ENCODE measurements around the gene FER1L5. TPM values are rescaled to one million over a fixed set of nuclear protein-coding genes. Genes with fewer than 3 reads are reported as not detected.

Gene FER1L5
- total RNA-seq, 1 experiment from 2014 or later: 1.2 TPM

- H3K27ac Mint-ChIP-seq: no peak overlapping the region
- H3K4me3 Mint-ChIP-seq: no peak overlapping the region
- Histone ChIP-seq H2AK5ac (ENCODE audit: insufficient read length, low read length) (no peak overlapping the region), H2BK15ac (ENCODE audit: low read depth, low read length) (no peak overlapping the region), H4K20me1 (ENCODE audit: control insufficient read depth, insufficient read depth, insufficient read length) (no peaks in the 10 kb centered on the region), H3K18ac (ENCODE audit: insufficient read length, low read depth, low read length) (no peak overlapping the region), H4K91ac (ENCODE audit: insufficient read length, low read depth, low read length) (no peak overlapping the region), H3K9ac (ENCODE audit: extremely low read depth, insufficient read length, low read length) (no peak overlapping the region), H3K4ac (ENCODE audit: low read depth, low read length) (no peak overlapping the region), H2BK12ac (ENCODE audit: insufficient read length, low read depth, low read length) (no peak overlapping the region), H3K27ac (ENCODE audit: insufficient read length, low read depth, low read length) (no peak overlapping the region), H3K4me1 (ENCODE audit: insufficient read depth, low read length) (no peaks in the 10 kb centered on the region), H2BK5ac (ENCODE audit: insufficient read length, low read length) (no peak overlapping the region), H3K27me3 (ENCODE audit: insufficient read depth, low read length) (no peaks in the 10 kb centered on the region), H2BK120ac (ENCODE audit: low read depth, low read length, poor library complexity, severe bottlenecking) (no peak overlapping the region), H3K23me2 (ENCODE audit: insufficient read length, low read depth, low read length, poor library complexity, severe bottlenecking) (no peaks in the 10 kb centered on the region), H3K23ac (ENCODE audit: insufficient read length, low read depth, low read length) (no peak overlapping the region), H4K8ac (replicated peaks; ENCODE audit: insufficient read length, low read depth, low read length) (no peak overlapping the region), H3K79me1 (ENCODE audit: insufficient read depth, low read depth, low read length, poor library complexity, severe bottlenecking) (no peaks in the 10 kb centered on the region), H3K56ac (ENCODE audit: insufficient read length, low read depth, low read length) (no peak overlapping the region), H2AFZ (ENCODE audit: low read length) (no peak overlapping the region), H3K79me2 (ENCODE audit: insufficient read depth, low read length) (no peaks in the 10 kb centered on the region), H3K4me2 (ENCODE audit: insufficient read depth, insufficient read length, low read length) (no peak overlapping the region), H4K5ac (ENCODE audit: insufficient read length, low read depth, low read length) (no peak overlapping the region), H2BK20ac (ENCODE audit: low read depth, low read length, poor library complexity, severe bottlenecking) (no peak overlapping the region), H3K9me3 (ENCODE audit: control insufficient read depth, low read depth, low read length) (no peaks in the 10 kb centered on the region), H3T11ph (ENCODE audit: low read length) (no peak overlapping the region), H3K14ac (ENCODE audit: insufficient read depth, low read length) (no peak overlapping the region)
- no peaks in the 10 kb centered on the region for H3K9me3 Mint-ChIP-seq
- H3K27me3 Mint-ChIP-seq (ENCODE audit: low read depth): peaks cover 2% of the 10 kb centered on the region; the same call in 1 of the 2 replicates
- no peaks in the 10 kb centered on the region for H3K4me1 Mint-ChIP-seq
- no CpG with 5 or more reads among the region's 1 CpG for WGBS (ENCODE audit: extremely low coverage, insufficient read length, low lambda C conversion rate)
- TF ChIP-seq, protein P1, sequence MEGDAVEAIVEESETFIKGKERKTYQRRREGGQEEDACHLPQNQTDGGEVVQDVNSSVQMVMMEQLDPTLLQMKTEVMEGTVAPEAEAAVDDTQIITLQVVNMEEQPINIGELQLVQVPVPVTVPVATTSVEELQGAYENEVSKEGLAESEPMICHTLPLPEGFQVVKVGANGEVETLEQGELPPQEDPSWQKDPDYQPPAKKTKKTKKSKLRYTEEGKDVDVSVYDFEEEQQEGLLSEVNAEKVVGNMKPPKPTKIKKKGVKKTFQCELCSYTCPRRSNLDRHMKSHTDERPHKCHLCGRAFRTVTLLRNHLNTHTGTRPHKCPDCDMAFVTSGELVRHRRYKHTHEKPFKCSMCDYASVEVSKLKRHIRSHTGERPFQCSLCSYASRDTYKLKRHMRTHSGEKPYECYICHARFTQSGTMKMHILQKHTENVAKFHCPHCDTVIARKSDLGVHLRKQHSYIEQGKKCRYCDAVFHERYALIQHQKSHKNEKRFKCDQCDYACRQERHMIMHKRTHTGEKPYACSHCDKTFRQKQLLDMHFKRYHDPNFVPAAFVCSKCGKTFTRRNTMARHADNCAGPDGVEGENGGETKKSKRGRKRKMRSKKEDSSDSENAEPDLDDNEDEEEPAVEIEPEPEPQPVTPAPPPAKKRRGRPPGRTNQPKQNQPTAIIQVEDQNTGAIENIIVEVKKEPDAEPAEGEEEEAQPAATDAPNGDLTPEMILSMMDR (conservative IDR thresholded peaks at IDR 0.05): no peak
- no peak for DNase-seq
- peaks cover 0 to 3% (median 2%) of the 10 kb centered on the region in 3 experiments; a peak in 3 of 7 replicates for H3K36me3 Mint-ChIP-seq (ENCODE audit: insufficient read depth in 1 of 3, low read depth in 3 of 3)
Measured at GRCh38 chr2:96649342-96649741, 6.8 kb downstream of the FER1L5 start.
